ENCODE data around the gene RUNX1. TPM values are rescaled to one million over a fixed set of nuclear protein-coding genes. Genes with fewer than 3 reads are reported as not detected.

The RUNX1 gene
- total and polyA plus RNA-seq, 2 donors (not counting 3 experiments of a cell fraction or from before 2014, with no cell fraction given) = 4.6 to 17.9 TPM

- ChIA-PET CTCF (interaction anchor here (1.2 to 1.4 kb wide), 3 partner anchors 11 to 298 kb away, joined by 3 read pairs; no protein-coding TSS in a partner anchor), POLR2A (no interaction called here)
- Histone ChIP-seq H3K4me2 (ENCODE audit: insufficient read depth, low read length) (no peak overlapping the region), H3K9me1 (replicated peaks; ENCODE audit: control insufficient read depth, extremely low read depth, insufficient read depth, low read length) (no peaks in the 10 kb centered on the region), H3K4me1 (ENCODE audit: control insufficient read depth, extremely low read depth, insufficient read depth, low read length) (peaks cover 22% of the 10 kb centered on the region), H3K27me3 (ENCODE audit: control insufficient read depth in 2 of 2, insufficient read depth in 2 of 2, low read length in 2 of 2) (peaks cover 58 to 66% of the 10 kb centered on the region in 2 experiments), H3K9ac (replicated peaks; ENCODE audit: extremely low read depth, insufficient read depth, low read length) (no peak overlapping the region), H3K27ac (ENCODE audit: insufficient read depth, low read depth, low read length) (no peak overlapping the region), H3K79me2 (ENCODE audit: control insufficient read depth, insufficient read depth, low read length) (no peaks in the 10 kb centered on the region), H4K20me1 (replicated peaks; ENCODE audit: control insufficient read depth, extremely low read depth, insufficient read depth, low read length) (no peaks in the 10 kb centered on the region), H3K36me3 (ENCODE audit: control insufficient read depth in 2 of 2, extremely low read depth in 1 of 2, insufficient read depth in 2 of 2, low read length in 2 of 2) (no peaks in the 10 kb centered on the region), H2AFZ (ENCODE audit: low read depth, low read length) (no peak overlapping the region), H3K9me3 (replicated peaks; ENCODE audit: control insufficient read depth, insufficient read depth, low read length) (no peaks in the 10 kb centered on the region), H3K4me3 (replicated peaks in 1 of 3; ENCODE audit: insufficient read depth in 1 of 3, low read depth in 1 of 3, low read length in 3 of 3) (no peak overlapping the region)
- dilution Hi-C loops (cut with MboI; ENCODE audit: extremely low pct_ligation_motif_present, low sequenced_read_pairs) = no loop called here
- intact Hi-C loops (cut with micrococcal nuclease) = loop anchor here (10.0 kb wide), 1 partner anchor 431 kb away; no protein-coding TSS in a partner anchor
- TF ChIP-seq EZH2 (IDR thresholded peaks at IDR 0.05; ENCODE audit: borderline replicate concordance, low read depth, low read length, severe bottlenecking) = peak; percentile 44
- no peak for TF ChIP-seq MAX (IDR thresholded peaks at IDR 0.05; ENCODE audit: insufficient read depth, insufficient read length)
- TF ChIP-seq CTCF (IDR thresholded peaks at IDR 0.05; ENCODE audit: extremely low read depth in 1 of 2, insufficient read depth in 1 of 2, low read depth in 1 of 2, low read length in 2 of 2) = no peak
- TF ChIP-seq MYC (IDR thresholded peaks at IDR 0.05; ENCODE audit: low read depth, low read length) = no peak
- no peak for TF ChIP-seq GATA2 (IDR thresholded peaks at IDR 0.05; ENCODE audit: insufficient read depth, insufficient read length, low read depth, low read length)
- DNase-seq (ENCODE audit: low read depth, low spot score) = no peak
- no peak for FAIRE-seq
- BruUV-seq (replicated peaks) = no TSS peak
Observed at GRCh38 chr21:35043549-35043948, 5.6 kb downstream of the RUNX1 start.

All from endothelial cell of umbilical vein (primary cell).